H1 (cell line): ENCODE results near the gene LNPEP. TPM values are rescaled to one million over a fixed set of nuclear protein-coding genes. Genes with fewer than 3 reads are reported as not detected.

Experiments used
- CTCF ChIA-PET: fragments of 300-600 bp; sonication (Branson Sonifier 250); formaldehyde crosslinking; loops from one replicate; lab custom pipeline; 2021; ENCODE audit not compliant: partially characterized antibody; lab: Charles Lee
- POLR2A ChIA-PET: fragments of 300-600 bp; sonication (Branson Sonifier 250); formaldehyde crosslinking; loops from one replicate; lab custom pipeline; 2021; ENCODE audit warnings: inconsistent platforms; ENCODE audit not compliant: partially characterized antibody; lab: Charles Lee
- DNase-seq, 2 experiments: peaks; one replicate each; pipeline versions ENCODE4 v3.0.0 to v3.0.0-alpha.2; 2010 to 2022; ENCODE audit warnings: low spot score in 2 of 2, low read depth in 1 of 2, mixed read lengths in 1 of 2
- FAIRE-seq: peaks from 2 replicates; lab custom pipeline; 2011; peaks lifted over from hg19 to GRCh38; lab: Jason Lieb, UNC
- H2AFZ ChIP-seq: 2 replicates; pipeline ENCODE4 v1.8.1; 2012; ENCODE audit warnings: low read length, inconsistent platforms
- H2AK5ac ChIP-seq: 2 replicates; pipeline ENCODE4 v1.6.1; 2013; ENCODE audit warnings: low read depth, low read length
- H2BK120ac ChIP-seq: replicated peaks from 2 replicates; pipeline ENCODE3; 2013; ENCODE audit warnings: low read depth, low read length, inconsistent platforms
- H2BK12ac ChIP-seq: 2 replicates; pipeline ENCODE4 v1.6.1; 2013; ENCODE audit warnings: low read depth, low read length
- H2BK15ac ChIP-seq: 2 replicates; pipeline ENCODE4 v1.6.1; 2013; ENCODE audit warnings: low read length
- H2BK20ac ChIP-seq: 2 replicates; pipeline ENCODE4 v1.6.1; 2013; ENCODE audit warnings: low read length
- H2BK5ac ChIP-seq: 2 replicates; pipeline ENCODE4 v1.6.1; 2013; ENCODE audit warnings: low read depth, low read length
- H3K14ac ChIP-seq: 2 replicates; pipeline ENCODE4 v1.6.1; 2013; ENCODE audit warnings: inconsistent platforms; ENCODE audit not compliant: insufficient read length
- H3K18ac ChIP-seq: 2 replicates; pipeline ENCODE4 v1.6.1; 2013; ENCODE audit warnings: low read length; ENCODE audit errors: extremely low read depth
- H3K23ac ChIP-seq: 2 replicates; pipeline ENCODE4 v1.6.1; 2013; ENCODE audit warnings: inconsistent platforms; ENCODE audit not compliant: insufficient read length
- H3K23me2 ChIP-seq: 2 replicates; pipeline ENCODE4 v1.6.1; 2013; ENCODE audit warnings: low read depth, low read length
- H3K27ac ChIP-seq: 2 replicates; pipeline ENCODE4 v1.6.1; 2011; ENCODE audit warnings: low read depth, low read length, inconsistent platforms
- H3K27me3 ChIP-seq, 4 experiments: replicated peaks in 1 of 4; 1 replicate in 1 of 4; 2 replicates in 3 of 4; pipeline versions ENCODE4 v1.6.1 to v1.8.1; 2011 to 2013; ENCODE audit warnings: low read length in 3 of 4, mild to moderate bottlenecking in 3 of 4, inconsistent platforms in 2 of 4, mixed read lengths in 2 of 4, moderate library complexity in 1 of 4; ENCODE audit not compliant: control insufficient read depth in 3 of 4, insufficient read depth in 3 of 4; ENCODE audit errors: extremely low read depth in 1 of 4
- H3K36me3 ChIP-seq, 4 experiments: 2 replicates each; pipeline versions ENCODE4 v1.6.1 to v1.8.1; 2011 to 2013; ENCODE audit warnings: mild to moderate bottlenecking in 4 of 4, low read length in 3 of 4, moderate library complexity in 2 of 4, control low read depth in 1 of 4, inconsistent platforms in 1 of 4; ENCODE audit not compliant: insufficient read depth in 4 of 4, control insufficient read depth in 2 of 4
- H3K4ac ChIP-seq: replicated peaks from 2 replicates; pipeline ENCODE3; 2013; ENCODE audit warnings: low read length, low read depth, mixed read lengths, inconsistent platforms; ENCODE audit not compliant: insufficient read length
- H3K4me1 ChIP-seq, 4 experiments: replicated peaks in 1 of 4; 1 replicate in 1 of 4; 2 replicates in 3 of 4; pipeline versions ENCODE4 v1.6.1 to v1.8.1; 2011 to 2013; ENCODE audit warnings: low read length in 3 of 4, inconsistent platforms in 2 of 4, mixed read lengths in 1 of 4; ENCODE audit not compliant: insufficient read depth in 4 of 4, control insufficient read depth in 3 of 4
- H3K4me2 ChIP-seq, 2 experiments: 2 replicates each; pipeline versions ENCODE4 v1.6.1 to v1.8.1; 2011 to 2013; ENCODE audit warnings: low read depth in 2 of 2, low read length in 2 of 2, control low read depth in 1 of 2, inconsistent platforms in 1 of 2, mild to moderate bottlenecking in 1 of 2; ENCODE audit not compliant: insufficient read depth in 1 of 2
- H3K4me3 ChIP-seq, 4 experiments: fragments of 200-600, 300-600 bp in 1 of 4; sonication (generic), shearing (Covaris generic), sonication (Bioruptor Twin) in 1 of 4; 2 replicates each; pipeline versions ENCODE4 v1.5.1 to v1.8.1; 2011 to 2016; ENCODE audit warnings: low read length in 4 of 4, low read depth in 3 of 4, control low read depth in 2 of 4, inconsistent platforms in 2 of 4, mild to moderate bottlenecking in 2 of 4, mixed read lengths in 1 of 4, moderate library complexity in 1 of 4; ENCODE audit not compliant: insufficient read depth in 2 of 4; ENCODE audit errors: extremely low read depth in 1 of 4
- H3K56ac ChIP-seq: replicated peaks from 2 replicates; pipeline ENCODE3; 2013; ENCODE audit warnings: low read depth, mild to moderate bottlenecking, mixed read lengths, low read length, inconsistent platforms; ENCODE audit not compliant: insufficient read length
- H3K79me1 ChIP-seq: 2 replicates; pipeline ENCODE4 v1.6.1; 2013; ENCODE audit warnings: low read depth, low read length, control low read depth
- H3K79me2 ChIP-seq, 2 experiments: 2 replicates each; pipeline versions ENCODE4 v1.6.1 to v1.8.1; 2012 to 2013; ENCODE audit warnings: low read length in 2 of 2, mild to moderate bottlenecking in 2 of 2, inconsistent platforms in 1 of 2; ENCODE audit not compliant: insufficient read depth in 2 of 2, control insufficient read depth in 1 of 2
- H3K9ac ChIP-seq, 4 experiments: replicated peaks in 1 of 4; 1 replicate in 1 of 4; 2 replicates in 3 of 4; pipeline versions ENCODE4 v1.6.1 to v1.8.1; 2011 to 2013; ENCODE audit warnings: low read depth in 3 of 4, low read length in 3 of 4, control low read depth in 2 of 4, mild to moderate bottlenecking in 2 of 4, moderate library complexity in 2 of 4, inconsistent platforms in 1 of 4; ENCODE audit errors: extremely low read depth in 1 of 4
- H3K9me3 ChIP-seq, 2 experiments: 2 replicates each; pipeline versions ENCODE4 v1.6.1 to v1.8.1; 2012 to 2013; ENCODE audit warnings: mild to moderate bottlenecking in 2 of 2, moderate library complexity in 2 of 2, control low read depth in 1 of 2, inconsistent platforms in 1 of 2, low read depth in 1 of 2, low read length in 1 of 2, mixed read lengths in 1 of 2; ENCODE audit not compliant: insufficient read depth in 2 of 2
- H4K20me1 ChIP-seq, 2 experiments: replicated peaks in 1 of 2; 2 replicates each; pipeline versions ENCODE3 to v1.8.1; 2011 to 2013; ENCODE audit warnings: inconsistent platforms in 2 of 2, low read length in 2 of 2, mild to moderate bottlenecking in 1 of 2; ENCODE audit not compliant: insufficient read depth in 2 of 2, control insufficient read depth in 1 of 2
- H4K5ac ChIP-seq: 2 replicates; pipeline ENCODE4 v1.6.1; 2013; ENCODE audit warnings: low read length, low read depth, mixed read lengths, inconsistent platforms; ENCODE audit not compliant: insufficient read length
- H4K8ac ChIP-seq: 2 replicates; pipeline ENCODE4 v1.8.0; 2013; ENCODE audit warnings: mild to moderate bottlenecking, moderate library complexity, low read length, inconsistent platforms; ENCODE audit not compliant: insufficient read depth; ENCODE audit errors: extremely low read depth
- H4K91ac ChIP-seq: replicated peaks from 2 replicates; pipeline ENCODE3; 2013; ENCODE audit warnings: low read length, mixed read lengths, inconsistent platforms; ENCODE audit not compliant: insufficient read length
- CBX5 ChIP-seq: fragments of 300-800, 300-1000 bp; sonication (generic); IDR thresholded peaks from 2 replicates; pipeline ENCODE4 v1.7.1; 2016; ENCODE audit warnings: antibody characterized with exemption, low read length, low read depth
- EGR1 ChIP-seq: IDR thresholded peaks from 2 replicates; pipeline ENCODE4 v1.6.1; 2011; ENCODE audit warnings: low read depth, low read length, borderline replicate concordance
- FOSL1 ChIP-seq: IDR thresholded peaks from 2 replicates; pipeline ENCODE4 v1.6.1; 2011; ENCODE audit warnings: mild to moderate bottlenecking, low read depth, low read length, moderate library complexity; ENCODE audit not compliant: insufficient read depth
- ZNF274 ChIP-seq: IDR thresholded peaks from 2 replicates; pipeline ENCODE4 v1.7.0; 2012; ENCODE audit warnings: low read length, borderline replicate concordance; ENCODE audit errors: extremely low read depth
- WGBS, 2 experiments: shearing (Covaris generic) in 1 of 2; methylation state at CpG; one replicate each; pipeline versions ENCODE4 v1.1.6 to v1.1.7; 2013 to 2015; ENCODE audit warnings: low lambda C conversion rate in 2 of 2, mixed read lengths in 2 of 2, inconsistent platforms in 1 of 2, low coverage in 1 of 2, missing lambda C conversion rate in 1 of 2; ENCODE audit not compliant: insufficient replicate concordance in 2 of 2, insufficient coverage in 1 of 2, insufficient read length in 1 of 2; ENCODE audit errors: extremely low coverage in 1 of 2, missing lambda C conversion rate in 1 of 2; 5-methylcytosine and 5-hydroxymethylcytosine counted together
- polyA plus RNA-seq, 7 experiments: library from polyadenylated mRNA; depleted of rRNA in 3 of 7; stranded (reverse) in 5 of 7; unstranded in 2 of 7; fragments of >200 nt in 5 of 7; fragments of 200-250 nt in 2 of 7; gene quantifications; 1 replicate in 5 of 7; 2 replicates in 1 of 7; 4 replicates in 1 of 7; pipeline versions ENCODE4 v1.2.1 to v1.2.3, GENCODE V29; 2011 to 2013; ENCODE audit warnings: missing spikeins in 2 of 7, mixed read lengths in 2 of 7
- total RNA-seq: library from RNA; stranded (reverse); fragmentation: NEBNext Ultra II Directional; extraction: Animal tissue kit (Norgen Biotek cat#: 25700); gene quantifications from 2 replicates; pipeline ENCODE4 v1.2.1, GENCODE V29; 2021

LNPEP gene
- total and polyA plus RNA-seq, 2 of the 8 experiments (the other 6 are each of a cell fraction or from before 2014, with no cell fraction given), result 1.8 to 4.5 TPM

DNA sequence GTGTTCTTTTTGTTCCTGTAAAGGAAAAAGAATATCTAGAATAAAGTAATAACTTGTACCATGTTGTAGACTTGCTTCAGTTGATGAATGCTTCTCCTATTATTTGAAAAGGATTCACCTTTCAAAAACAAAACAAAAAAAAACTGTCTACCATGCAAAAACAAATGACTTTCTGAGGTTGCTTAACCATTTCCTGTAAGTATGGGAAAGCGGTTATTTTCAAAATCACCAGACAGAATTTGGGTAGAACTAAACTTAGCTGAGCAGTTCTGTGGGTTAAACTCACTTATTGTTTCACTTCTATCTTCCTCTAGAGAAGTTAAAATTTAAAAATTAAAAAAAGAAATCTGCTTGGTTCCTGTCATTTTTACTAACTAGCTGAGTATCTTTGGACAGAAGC, 25.2 kb downstream of the LNPEP start:
- no peaks in the 10 kb centered on the region for H3K79me2 ChIP-seq

More for the DNA sequence above, 25.2 kb downstream of the LNPEP start:
- no peak overlapping the region for H2BK5ac ChIP-seq
- CTCF ChIA-PET, result interaction anchor here (0.6 to 0.7 kb wide), 2 partner anchors 19 to 80 kb away, joined by 3 read pairs; no protein-coding TSS in a partner anchor
- H3K36me3 ChIP-seq, result no peaks in the 10 kb centered on the region
- H3K4me1 ChIP-seq, result no peaks in the 10 kb centered on the region; a peak in 1 of 7 replicates
- no peak overlapping the region for H2AFZ ChIP-seq
- no peak overlapping the region for H4K5ac ChIP-seq
- no peak overlapping the region for H3K14ac ChIP-seq
- no peak overlapping the region for H3K4ac ChIP-seq
- H3K27ac ChIP-seq, result no peak overlapping the region
- DNase-seq (no peak), FAIRE-seq (no peak)
- no peak overlapping the region for H3K4me3 ChIP-seq
- H3K79me1 ChIP-seq, result no peaks in the 10 kb centered on the region; the same call in 1 of the 2 replicates
- H2AK5ac ChIP-seq, result no peak overlapping the region
- no peak overlapping the region for H3K56ac ChIP-seq
- no peak overlapping the region for H3K4me2 ChIP-seq
- H2BK20ac ChIP-seq, result no peak overlapping the region
- no peaks in the 10 kb centered on the region for H3K23me2 ChIP-seq
- H3K27me3 ChIP-seq, result no peaks in the 10 kb centered on the region
- H3K9me3 ChIP-seq, result no peaks in the 10 kb centered on the region
- H3K18ac ChIP-seq, result no peak overlapping the region
- no peak overlapping the region for H4K8ac ChIP-seq
- WGBS, 2 experiments, result 89% methylated on average over 1 of the region's 1 CpG; no CpG with 5 or more reads in 1 of the 2 experiments
- H2BK120ac ChIP-seq, result no peak overlapping the region
- TF ChIP-seq FOSL1, result no peak
- no peak for TF ChIP-seq EGR1
- TF ChIP-seq ZNF274, result no peak
- TF ChIP-seq CBX5, result no peak
- POLR2A ChIA-PET, result no interaction called here
- no peak overlapping the region for H3K9ac ChIP-seq
- no peak overlapping the region for H2BK12ac ChIP-seq
- H3K23ac ChIP-seq, result no peak overlapping the region
- H4K20me1 ChIP-seq, result no peaks in the 10 kb centered on the region
- H4K91ac ChIP-seq, result no peak overlapping the region
- no peak overlapping the region for H2BK15ac ChIP-seq
